ENCODE measurements around the gene MBOAT7.

Gene MBOAT7

DNA sequence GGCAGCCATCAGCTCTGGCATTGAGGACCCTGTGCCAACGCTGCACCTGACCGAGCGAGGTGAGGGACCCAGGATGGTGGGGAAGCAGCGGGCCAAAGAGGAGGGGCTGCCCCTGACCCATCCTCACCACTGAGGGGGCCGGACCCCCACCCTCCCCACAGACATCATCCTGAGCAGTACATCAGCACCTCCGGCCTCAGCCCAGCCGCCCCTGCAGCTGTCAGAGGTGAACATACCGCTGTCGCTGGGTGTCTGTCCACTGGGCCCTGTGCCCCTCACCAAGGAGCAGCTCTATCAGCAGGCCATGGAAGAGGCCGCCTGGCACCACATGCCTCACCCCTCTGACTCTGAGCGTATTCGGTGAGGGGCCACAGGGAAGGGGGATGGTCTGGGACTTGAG, 37.1 kb downstream of the MBOAT7 start:
- H3K27ac ChIP-seq, result no peak overlapping the region
- no peak for TF ChIP-seq ZFX (IDR thresholded peaks at IDR 0.05)
- TF ChIP-seq, protein P1, sequence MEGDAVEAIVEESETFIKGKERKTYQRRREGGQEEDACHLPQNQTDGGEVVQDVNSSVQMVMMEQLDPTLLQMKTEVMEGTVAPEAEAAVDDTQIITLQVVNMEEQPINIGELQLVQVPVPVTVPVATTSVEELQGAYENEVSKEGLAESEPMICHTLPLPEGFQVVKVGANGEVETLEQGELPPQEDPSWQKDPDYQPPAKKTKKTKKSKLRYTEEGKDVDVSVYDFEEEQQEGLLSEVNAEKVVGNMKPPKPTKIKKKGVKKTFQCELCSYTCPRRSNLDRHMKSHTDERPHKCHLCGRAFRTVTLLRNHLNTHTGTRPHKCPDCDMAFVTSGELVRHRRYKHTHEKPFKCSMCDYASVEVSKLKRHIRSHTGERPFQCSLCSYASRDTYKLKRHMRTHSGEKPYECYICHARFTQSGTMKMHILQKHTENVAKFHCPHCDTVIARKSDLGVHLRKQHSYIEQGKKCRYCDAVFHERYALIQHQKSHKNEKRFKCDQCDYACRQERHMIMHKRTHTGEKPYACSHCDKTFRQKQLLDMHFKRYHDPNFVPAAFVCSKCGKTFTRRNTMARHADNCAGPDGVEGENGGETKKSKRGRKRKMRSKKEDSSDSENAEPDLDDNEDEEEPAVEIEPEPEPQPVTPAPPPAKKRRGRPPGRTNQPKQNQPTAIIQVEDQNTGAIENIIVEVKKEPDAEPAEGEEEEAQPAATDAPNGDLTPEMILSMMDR (conservative IDR thresholded peaks at IDR 0.05), result no peak

DNA sequence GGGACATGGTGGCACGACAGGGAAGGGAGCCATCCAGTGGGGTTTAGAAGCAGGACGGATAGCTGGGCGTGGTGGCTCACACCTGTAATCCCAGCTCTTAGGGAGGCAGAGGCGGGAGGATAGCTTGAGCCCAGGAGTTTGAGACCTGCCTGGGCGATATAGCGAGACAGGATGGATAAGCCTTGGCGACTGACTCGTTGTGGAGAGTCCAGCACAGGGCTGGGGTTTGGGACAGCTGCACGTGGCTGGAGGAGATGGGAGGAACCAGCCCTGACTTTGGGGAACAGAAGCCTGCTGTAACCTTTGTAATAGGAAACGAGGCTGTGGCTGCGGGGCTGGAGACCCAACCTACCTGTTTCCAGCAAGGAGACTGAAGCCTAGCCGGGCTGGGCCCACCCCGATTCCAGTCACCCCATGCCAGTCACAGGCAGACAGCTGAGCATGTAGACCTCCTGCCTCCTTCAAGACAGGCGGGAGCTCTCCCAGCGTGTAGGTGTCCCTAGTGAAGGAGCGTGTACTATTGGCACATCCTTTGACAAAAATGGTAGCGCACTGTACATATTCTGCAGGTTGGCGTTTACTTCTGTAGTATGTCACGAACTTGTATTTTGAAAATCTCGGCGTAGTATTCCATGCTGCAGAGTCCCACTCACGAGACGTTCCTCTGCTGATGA, 37.9 kb downstream of the MBOAT7 start:
- TF ChIP-seq ZFX (IDR thresholded peaks at IDR 0.05), result no peak
- TF ChIP-seq, protein P1 (conservative IDR thresholded peaks at IDR 0.05), result no peak
- H3K27ac ChIP-seq, result no peak overlapping the region

DNA sequence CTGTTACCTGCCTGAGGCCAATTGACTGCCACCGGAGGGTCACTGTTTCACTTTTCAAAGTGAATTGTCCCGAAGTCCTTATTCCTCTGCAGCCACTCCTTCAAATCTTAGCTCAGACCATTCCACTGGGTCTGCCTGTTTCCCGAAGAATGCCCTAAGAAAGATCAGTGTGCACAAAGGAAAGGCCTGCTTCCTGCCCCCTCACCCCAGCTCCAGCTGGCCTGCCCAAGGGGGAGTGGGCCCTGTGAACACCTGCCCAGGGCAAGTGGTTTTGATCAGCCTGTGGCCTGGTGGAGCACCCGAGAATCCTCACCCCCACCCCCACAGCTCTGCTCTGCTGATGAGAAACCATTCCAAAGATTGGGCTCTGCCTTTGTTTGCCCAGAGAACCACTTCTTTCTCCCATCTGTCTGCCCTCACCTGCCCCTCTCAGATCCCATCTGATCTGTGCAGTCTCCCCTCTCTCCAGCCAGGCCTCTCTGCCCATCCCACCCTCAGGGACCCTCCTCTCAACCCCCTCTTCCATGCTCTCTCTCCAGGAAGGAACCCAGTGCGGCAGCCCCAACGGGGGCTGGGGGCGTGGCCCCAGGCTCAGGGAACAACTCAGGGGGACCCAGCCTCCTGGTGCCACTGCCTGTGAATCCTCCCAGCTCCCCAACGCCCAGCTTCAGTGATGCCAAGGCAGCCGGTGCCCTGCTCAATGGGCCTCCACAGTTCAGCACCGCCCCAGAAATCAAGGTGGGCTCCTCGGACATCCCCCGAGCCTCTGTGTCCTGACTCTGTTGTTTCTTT, 40.2 kb downstream of the MBOAT7 start:
- no peak overlapping the region for H3K27ac ChIP-seq
- TF ChIP-seq, protein P1 (conservative IDR thresholded peaks at IDR 0.05), result no peak
- TF ChIP-seq ZFX (IDR thresholded peaks at IDR 0.05), result no peak

DNA sequence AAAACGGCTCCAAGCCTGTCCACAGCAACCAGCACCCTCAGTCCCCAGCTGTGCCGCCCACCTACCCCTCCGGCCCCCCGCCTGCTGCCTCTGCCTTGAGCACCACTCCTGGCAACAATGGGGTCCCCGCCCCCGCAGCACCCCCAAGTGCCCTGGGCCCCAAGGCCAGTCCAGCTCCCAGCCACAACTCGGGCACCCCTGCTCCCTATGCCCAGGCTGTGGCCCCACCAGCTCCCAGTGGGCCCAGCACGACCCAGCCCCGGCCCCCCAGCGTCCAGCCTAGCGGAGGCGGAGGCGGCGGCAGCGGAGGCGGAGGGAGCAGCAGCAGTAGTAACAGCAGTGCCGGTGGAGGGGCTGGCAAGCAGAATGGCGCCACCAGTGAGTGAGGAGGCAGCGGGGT, 41.2 kb downstream of the MBOAT7 start:
- TF ChIP-seq ZFX (IDR thresholded peaks at IDR 0.05), result no peak
- TF ChIP-seq, protein P1 (conservative IDR thresholded peaks at IDR 0.05), result no peak
- H3K27ac ChIP-seq, result no peak overlapping the region

DNA sequence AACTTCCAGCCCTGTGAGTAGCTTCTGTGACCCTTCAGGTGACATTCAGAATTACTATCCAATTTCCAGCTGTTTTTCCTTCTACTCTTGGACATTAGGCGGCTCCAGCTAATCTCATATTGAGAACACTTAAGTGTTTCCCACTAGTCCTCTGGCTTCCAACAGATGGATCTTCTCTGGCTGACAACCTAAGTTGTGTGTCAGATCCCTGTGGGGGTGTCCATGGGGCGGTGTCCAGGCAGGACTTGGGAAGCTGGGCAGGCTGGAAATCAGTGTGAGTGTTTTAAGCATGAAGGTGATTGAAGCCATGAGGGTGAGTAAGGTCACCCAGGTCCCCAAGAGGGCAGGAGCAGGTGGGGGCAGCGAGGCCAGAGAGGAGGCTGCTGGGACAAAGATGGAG, 41.7 kb downstream of the MBOAT7 start:
- TF ChIP-seq, protein P1 (conservative IDR thresholded peaks at IDR 0.05), result no peak
- no peak for TF ChIP-seq ZFX (IDR thresholded peaks at IDR 0.05)
- H3K27ac ChIP-seq, result no peak overlapping the region

DNA sequence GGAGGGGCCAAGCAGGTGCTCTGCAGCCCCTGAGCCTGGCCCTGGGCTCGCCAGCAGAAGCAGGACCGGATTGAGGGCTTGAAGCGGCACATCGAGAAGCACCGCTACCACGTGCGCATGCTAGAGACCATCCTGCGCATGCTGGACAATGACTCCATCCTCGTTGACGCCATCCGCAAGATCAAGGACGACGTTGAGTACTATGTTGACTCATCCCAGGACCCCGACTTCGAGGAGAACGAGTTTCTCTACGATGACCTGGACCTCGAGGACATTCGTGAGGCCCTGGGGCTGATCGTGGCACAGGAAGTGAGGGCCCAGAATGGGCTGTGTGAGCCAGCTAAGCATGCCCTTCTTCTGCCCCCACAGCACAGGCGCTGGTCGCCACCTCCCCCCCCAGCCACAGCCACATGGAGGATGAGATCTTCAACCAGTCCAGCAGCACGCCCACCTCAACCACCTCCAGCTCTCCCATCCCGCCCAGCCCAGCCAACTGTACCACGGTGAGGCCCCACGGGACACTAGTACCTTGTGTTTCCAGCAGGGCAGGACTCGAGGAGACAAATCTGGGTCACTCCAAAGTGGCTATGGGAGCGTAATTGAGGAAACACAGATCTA, 43.7 kb downstream of the MBOAT7 start:
- no peak overlapping the region for H3K27ac ChIP-seq
- TF ChIP-seq, protein P1 (conservative IDR thresholded peaks at IDR 0.05), result no peak
- no peak for TF ChIP-seq ZFX (IDR thresholded peaks at IDR 0.05)
